Measurements from ENCODE around the gene TMEM141. TPM values are rescaled to one million over a fixed set of nuclear protein-coding genes. Genes with fewer than 3 reads are reported as not detected.

Gene TMEM141
- total RNA-seq (ENCODE audit: low replicate concordance), result 19.9 and 46.8 TPM in 2 replicates

DNA sequence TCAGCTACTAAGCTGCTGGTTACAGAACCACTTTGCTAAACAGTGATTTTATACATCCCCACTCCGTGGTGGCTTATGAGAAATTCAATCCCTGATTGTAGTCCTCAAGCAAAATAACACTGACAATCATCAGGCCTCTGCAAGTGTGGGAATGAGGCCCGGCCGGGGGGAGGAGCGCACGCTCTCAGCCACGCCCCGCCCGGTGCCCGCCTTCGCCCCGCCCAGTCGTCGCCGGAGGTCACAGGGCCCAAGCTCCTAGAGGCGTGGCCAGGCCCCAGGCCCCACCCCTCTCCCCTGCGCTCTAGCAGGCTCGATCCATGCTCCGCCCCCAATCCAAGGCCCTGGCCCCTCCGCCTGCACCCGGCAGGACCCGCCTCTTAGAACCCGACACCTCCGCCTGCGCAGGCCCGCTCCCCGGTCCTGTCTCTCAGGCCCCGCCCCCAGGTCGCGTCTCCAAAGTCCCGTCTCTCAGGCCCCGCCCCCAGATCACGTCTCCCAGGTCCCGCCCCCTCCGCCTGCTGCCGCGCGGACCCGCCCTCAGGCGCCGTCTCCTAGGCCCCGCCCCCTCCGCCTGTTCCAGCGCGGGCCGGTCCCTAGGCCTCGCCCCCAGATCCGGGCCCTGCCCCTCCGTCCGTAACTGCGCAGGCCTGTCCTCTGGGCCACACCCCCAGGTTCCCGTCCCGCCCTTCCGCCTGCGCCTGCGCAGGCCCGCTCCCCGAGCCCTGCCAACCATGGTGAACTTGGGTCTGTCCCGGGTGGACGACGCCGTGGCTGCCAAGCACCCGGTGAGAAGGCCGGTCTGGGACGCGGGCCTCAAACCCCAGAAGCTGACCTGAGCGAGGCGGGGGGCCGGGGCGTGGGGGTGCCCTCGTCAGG lies at the start of gene TMEM141:
Gene TMEM141, plus strand, starts transcription at position 705 of the 876 bp plus-strand sequence. Its CDS starts 27 bp downstream, at position 732.
- Mint-ChIP-seq H3K27me3 (ENCODE audit: insufficient read depth, low read depth) (peaks cover 6% of the 10 kb centered on the region), H3K4me3 (peak within 1 kb of the TSS; percentile 86), H3K36me3 (peaks cover 1% of the 10 kb centered on the region), H3K27ac (no peak within 1 kb of the TSS), H3K9me3 (no peaks in the 10 kb centered on the region), H3K4me1 (peaks cover 32% of the 10 kb centered on the region)
- Histone ChIP-seq H3K27ac (no peak within 1 kb of the TSS), H3F3A (ENCODE audit: low read depth) (peaks cover 20% of the 10 kb centered on the region), H4K20me1 (ENCODE audit: low read depth) (peaks cover 10% of the 10 kb centered on the region), H3K36me3 (no peaks in the 10 kb centered on the region), H3K4me3 (peak within 1 kb of the TSS; percentile 62), H2AFZ (replicated peaks) (no peak within 1 kb of the TSS), H3K4me1 (peaks cover 20% of the 10 kb centered on the region), H3K79me2 (ENCODE audit: low read depth) (no peaks in the 10 kb centered on the region), H3K27me3 (peaks cover 16% of the 10 kb centered on the region), H3K9ac (no peak within 1 kb of the TSS), H3K4me2 (peak within 1 kb of the TSS; percentile 88), H3K9me3 (ENCODE audit: low read depth) (no peaks in the 10 kb centered on the region)
- TF ChIP-seq CTCF (IDR thresholded peaks at IDR 0.05) (no peak), EZH2 (IDR thresholded peaks at IDR 0.05) (no peak), EZH2phosphoT487 (IDR thresholded peaks at IDR 0.05) (no peak)
- peak; percentile 100 for DNase-seq (ENCODE audit: low spot score)

GRCh38 chr9:136741883-136742571 lies 49.1 kb upstream of the TMEM141 start:
- Mint-ChIP-seq H3K27me3 (ENCODE audit: insufficient read depth, low read depth) (peaks cover 9% of the 10 kb centered on the region), H3K4me3 (no peak overlapping the region), H3K4me1 (no peaks in the 10 kb centered on the region), H3K36me3 (no peaks in the 10 kb centered on the region), H3K27ac (no peak overlapping the region), H3K9me3 (no peaks in the 10 kb centered on the region)
- Histone ChIP-seq H3K79me2 (ENCODE audit: low read depth) (no peaks in the 10 kb centered on the region), H2AFZ (replicated peaks) (no peak overlapping the region), H3K36me3 (no peaks in the 10 kb centered on the region), H4K20me1 (ENCODE audit: low read depth) (no peaks in the 10 kb centered on the region), H3K4me3 (no peak overlapping the region), H3K9me3 (ENCODE audit: low read depth) (no peaks in the 10 kb centered on the region), H3K27ac (no peak overlapping the region), H3K4me1 (peaks cover 11% of the 10 kb centered on the region), H3F3A (ENCODE audit: low read depth) (no peaks in the 10 kb centered on the region), H3K27me3 (peaks cover 6% of the 10 kb centered on the region), H3K4me2 (peak overlapping the region; percentile 33), H3K9ac (no peak overlapping the region)
- peak; percentile 16 for DNase-seq (ENCODE audit: low spot score)
- TF ChIP-seq EZH2phosphoT487 (IDR thresholded peaks at IDR 0.05) (no peak), EZH2 (IDR thresholded peaks at IDR 0.05) (no peak), CTCF (IDR thresholded peaks at IDR 0.05) (no peak)

- Mint-ChIP-seq H3K27ac (no peak within 1 kb of the TSS), H3K4me3 (no peak within 1 kb of the TSS), H3K36me3 (no peaks in the 10 kb centered on the region), H3K9me3 (no peaks in the 10 kb centered on the region), H3K27me3 (ENCODE audit: insufficient read depth, low read depth) (peaks cover 7% of the 10 kb centered on the region), H3K4me1 (no peaks in the 10 kb centered on the region)
- peak within 1 kb of the TSS; percentile 33 for H3K4me2 ChIP-seq
- H3K36me3 ChIP-seq, result no peaks in the 10 kb centered on the region
- H3F3A ChIP-seq (ENCODE audit: low read depth), result no peaks in the 10 kb centered on the region
- peaks cover 6% of the 10 kb centered on the region for H3K27me3 ChIP-seq
- no peak within 1 kb of the TSS for H2AFZ ChIP-seq (replicated peaks)
- H3K4me3 ChIP-seq, result no peak within 1 kb of the TSS
- no peaks in the 10 kb centered on the region for H3K79me2 ChIP-seq (ENCODE audit: low read depth)
- no peaks in the 10 kb centered on the region for H4K20me1 ChIP-seq (ENCODE audit: low read depth)
- no peak within 1 kb of the TSS for H3K27ac ChIP-seq
- no peak within 1 kb of the TSS for H3K9ac ChIP-seq
- TF ChIP-seq EZH2 (IDR thresholded peaks at IDR 0.05), result no peak
- TF ChIP-seq CTCF (IDR thresholded peaks at IDR 0.05), result peak; percentile 57
- peaks cover 11% of the 10 kb centered on the region for H3K4me1 ChIP-seq
- DNase-seq (ENCODE audit: low spot score), result peak; percentile 79
- H3K9me3 ChIP-seq (ENCODE audit: low read depth), result no peaks in the 10 kb centered on the region
Observed at GRCh38 chr9:136742591-136743391, 48.4 kb upstream of the TMEM141 start, which contains the start of gene LCN10. LCN10 (minus strand) TSS chr9:136742940; CDS start chr9:136742903, 37 bp downstream.
